Fibroblast of villous mesenchyme (primary cell): ENCODE results near the gene RBM22. TPM values are rescaled to one million over a fixed set of nuclear protein-coding genes. Genes with fewer than 3 reads are reported as not detected.

Source experiments
- DNase-seq: peaks from one replicate; pipeline ENCODE4 v3.0.0-alpha.2; 2010; ENCODE audit warnings: low read depth
- H3K4me3 ChIP-seq: 2 replicates; pipeline ENCODE4 v1.5.1; 2011; ENCODE audit warnings: low read depth, mild to moderate bottlenecking, low read length
- total RNA-seq: library from RNA; depleted of rRNA; stranded (reverse); fragments of >200 nt; gene quantifications from 2 replicates; pipeline ENCODE4 v1.2.3, GENCODE V29; 2012
- TF ChIP-seq, protein P1 (sequence below): IDR thresholded peaks from 2 replicates; pipeline ENCODE4 v1.5.1; 2012; ENCODE audit warnings: low read depth, mild to moderate bottlenecking, low read length; ENCODE audit not compliant: insufficient read depth

RBM22 gene
- total RNA-seq, 1 donor = 29.8 TPM

DNA sequence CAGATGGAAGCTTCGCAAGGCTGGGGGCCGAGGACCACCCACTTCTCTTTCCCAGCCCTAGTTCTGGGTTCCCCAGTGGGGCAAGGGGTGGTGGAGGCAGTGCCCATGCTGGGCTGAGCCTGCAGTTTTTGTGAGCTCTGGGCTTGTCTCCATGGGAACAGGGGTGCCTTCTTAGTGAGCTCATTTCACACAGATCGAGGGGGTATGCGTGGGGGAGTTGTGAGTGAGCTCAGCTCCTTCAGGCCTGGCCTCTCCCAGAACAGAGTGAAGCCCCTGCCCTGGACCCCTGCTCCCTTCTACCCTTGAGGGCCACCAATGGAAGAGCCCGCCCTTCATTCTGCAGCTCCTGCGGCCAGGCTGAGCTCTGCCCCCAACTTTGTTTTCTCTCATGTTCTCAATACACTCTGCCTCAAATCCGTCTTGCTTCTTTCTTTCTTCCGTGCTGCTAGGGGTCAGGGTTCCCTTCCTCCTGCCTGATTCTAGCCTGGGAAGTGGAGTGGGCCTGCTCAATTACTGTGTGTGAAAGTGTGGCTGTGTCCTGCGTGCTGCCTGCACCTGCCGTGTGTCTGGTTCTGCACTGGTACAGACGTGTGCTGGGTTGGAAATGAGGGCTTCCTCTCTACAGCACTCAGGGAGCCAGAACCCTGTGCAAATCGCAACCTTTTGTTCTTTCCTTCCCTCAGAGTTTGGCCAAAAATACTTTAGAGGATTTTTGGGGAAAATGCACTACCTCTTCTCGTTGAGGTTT is 48.8 kb downstream of the RBM22 start:
- DNase-seq = no peak
- TF ChIP-seq, protein P1, sequence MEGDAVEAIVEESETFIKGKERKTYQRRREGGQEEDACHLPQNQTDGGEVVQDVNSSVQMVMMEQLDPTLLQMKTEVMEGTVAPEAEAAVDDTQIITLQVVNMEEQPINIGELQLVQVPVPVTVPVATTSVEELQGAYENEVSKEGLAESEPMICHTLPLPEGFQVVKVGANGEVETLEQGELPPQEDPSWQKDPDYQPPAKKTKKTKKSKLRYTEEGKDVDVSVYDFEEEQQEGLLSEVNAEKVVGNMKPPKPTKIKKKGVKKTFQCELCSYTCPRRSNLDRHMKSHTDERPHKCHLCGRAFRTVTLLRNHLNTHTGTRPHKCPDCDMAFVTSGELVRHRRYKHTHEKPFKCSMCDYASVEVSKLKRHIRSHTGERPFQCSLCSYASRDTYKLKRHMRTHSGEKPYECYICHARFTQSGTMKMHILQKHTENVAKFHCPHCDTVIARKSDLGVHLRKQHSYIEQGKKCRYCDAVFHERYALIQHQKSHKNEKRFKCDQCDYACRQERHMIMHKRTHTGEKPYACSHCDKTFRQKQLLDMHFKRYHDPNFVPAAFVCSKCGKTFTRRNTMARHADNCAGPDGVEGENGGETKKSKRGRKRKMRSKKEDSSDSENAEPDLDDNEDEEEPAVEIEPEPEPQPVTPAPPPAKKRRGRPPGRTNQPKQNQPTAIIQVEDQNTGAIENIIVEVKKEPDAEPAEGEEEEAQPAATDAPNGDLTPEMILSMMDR = no peak
- H3K4me3 ChIP-seq = no peak overlapping the region

DNA sequence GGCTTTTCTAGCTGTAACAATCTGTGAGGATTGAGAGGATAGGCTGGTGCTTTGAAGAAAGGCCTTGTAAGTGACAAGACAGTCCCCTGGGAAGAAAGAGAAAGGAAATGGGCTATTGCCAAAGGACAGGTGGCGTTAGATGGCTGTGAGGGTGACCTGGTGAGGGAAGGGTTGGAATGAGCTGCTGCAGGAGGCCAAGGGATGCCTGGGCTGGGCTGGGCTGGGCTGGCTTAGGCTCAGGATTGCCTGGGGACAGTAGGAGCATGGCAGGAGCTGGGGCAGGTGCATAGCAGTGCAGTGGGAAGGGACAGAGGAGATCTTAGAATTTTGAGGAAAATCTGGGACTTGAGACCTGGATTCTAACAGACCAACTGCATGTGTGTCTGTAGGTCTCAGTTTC is 49.5 kb downstream of the RBM22 start:
- TF ChIP-seq, protein P1 = no peak
- no peak overlapping the region for H3K4me3 ChIP-seq
- no peak for DNase-seq

DNA sequence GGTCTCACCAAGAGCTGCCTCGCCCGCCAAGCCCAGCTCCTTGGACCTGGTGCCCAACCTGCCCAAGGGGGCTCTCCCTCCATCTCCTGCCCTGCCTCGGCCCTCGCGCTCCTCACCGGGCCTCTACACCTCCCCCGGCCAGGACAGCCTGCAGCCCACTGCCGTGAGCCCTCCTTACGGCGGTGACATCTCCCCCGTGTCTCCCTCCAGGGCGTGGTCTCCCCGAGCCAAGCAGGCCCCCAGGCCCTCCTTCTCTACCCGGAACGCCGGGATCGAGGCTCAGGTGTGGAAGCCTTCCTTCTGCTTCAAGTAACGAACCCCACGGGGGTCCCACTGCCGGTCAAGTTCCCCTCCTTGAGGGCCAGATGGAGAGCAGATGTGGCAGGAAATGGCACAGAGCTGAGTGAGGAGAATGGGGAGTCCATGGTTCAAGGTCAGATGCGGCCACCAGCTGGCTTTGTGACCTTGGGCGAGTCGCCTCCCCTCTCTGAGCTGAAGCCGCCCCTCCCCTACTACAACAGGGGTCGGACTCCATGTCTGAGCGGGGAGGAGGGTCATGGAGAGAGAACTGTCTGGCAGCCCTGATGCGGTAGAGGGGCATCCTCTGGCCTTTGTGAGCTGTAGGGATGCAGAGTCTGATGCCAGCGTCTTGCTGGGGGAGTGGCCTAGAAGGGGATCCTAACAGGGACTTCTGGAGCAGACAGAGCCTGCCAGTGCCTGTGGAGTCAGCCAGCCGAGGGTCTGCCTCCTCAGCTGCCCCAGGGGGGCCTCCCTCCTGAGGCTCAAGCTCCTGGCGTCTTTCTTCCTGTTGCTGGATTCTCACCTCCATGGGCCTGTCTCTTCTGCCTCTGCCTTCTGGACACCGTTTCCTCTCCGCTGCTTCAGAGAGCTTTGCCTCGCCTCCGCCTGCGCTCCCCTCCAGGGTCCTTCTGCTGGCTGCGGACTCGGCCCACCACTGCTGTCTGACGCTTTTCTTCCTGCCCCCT is 50.5 kb downstream of the RBM22 start:
- TF ChIP-seq, protein P1 = no peak
- DNase-seq = no peak
- no peak overlapping the region for H3K4me3 ChIP-seq

DNA sequence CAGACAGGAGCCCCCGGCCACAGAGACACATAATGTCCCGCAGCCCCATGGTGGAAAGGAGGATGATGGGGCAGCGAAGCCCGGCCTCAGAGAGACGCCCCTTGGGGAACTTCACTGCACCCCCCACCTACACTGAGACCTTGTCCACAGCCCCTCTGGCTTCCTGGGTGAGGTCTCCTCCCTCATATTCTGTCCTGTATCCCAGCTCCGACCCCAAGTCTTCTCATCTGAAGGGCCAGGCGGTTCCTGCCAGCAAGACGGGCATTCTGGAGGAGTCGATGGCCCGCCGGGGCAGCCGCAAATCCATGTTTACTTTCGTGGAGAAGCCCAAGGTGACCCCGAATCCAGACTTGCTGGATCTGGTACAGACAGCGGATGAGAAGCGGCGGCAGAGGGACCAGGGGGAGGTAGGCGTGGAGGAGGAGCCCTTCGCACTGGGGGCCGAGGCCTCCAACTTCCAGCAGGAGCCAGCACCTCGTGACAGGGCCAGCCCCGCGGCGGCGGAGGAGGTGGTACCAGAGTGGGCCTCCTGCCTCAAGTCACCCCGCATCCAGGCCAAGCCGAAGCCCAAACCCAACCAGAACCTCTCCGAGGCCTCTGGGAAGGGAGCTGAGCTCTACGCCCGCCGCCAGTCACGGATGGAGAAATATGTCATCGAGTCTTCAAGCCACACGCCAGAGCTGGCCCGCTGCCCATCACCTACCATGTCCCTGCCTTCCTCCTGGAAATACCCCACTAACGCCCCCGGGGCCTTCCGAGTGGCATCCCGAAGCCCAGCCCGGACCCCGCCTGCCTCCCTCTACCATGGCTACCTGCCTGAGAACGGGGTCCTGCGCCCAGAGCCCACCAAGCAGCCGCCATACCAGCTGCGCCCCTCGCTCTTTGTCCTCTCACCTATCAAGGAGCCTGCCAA is 51.5 kb downstream of the RBM22 start:
- TF ChIP-seq, protein P1 = no peak
- DNase-seq = no peak
- H3K4me3 ChIP-seq = no peak overlapping the region

DNA sequence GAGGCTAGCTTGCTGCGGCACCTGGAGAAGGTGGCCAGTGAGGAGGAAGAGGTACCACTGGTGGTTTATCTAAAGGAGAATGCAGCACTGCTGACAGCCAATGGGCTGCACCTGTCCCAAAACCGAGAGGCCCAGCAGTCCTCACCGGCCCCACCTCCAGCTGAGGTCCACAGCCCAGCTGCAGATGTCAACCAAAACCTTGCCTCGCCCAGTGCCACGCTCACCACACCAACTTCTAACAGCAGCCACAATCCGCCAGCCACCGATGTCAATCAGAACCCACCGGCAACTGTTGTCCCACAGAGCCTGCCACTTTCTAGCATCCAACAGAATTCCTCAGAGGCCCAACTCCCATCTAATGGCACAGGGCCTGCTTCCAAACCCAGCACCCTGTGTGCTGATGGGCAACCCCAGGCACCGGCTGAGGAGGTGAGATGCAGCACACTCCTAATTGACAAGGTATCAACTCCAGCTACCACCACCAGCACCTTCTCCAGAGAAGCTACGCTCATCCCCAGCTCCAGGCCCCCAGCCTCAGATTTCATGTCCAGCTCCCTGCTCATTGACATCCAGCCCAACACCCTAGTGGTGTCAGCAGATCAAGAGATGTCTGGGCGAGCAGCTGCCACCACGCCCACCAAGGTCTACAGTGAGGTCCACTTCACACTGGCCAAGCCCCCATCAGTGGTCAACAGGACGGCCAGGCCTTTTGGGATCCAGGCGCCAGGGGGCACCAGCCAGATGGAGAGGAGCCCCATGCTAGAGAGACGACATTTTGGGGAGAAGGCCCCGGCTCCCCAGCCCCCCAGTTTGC is 52.4 kb downstream of the RBM22 start:
- TF ChIP-seq, protein P1 = no peak
- H3K4me3 ChIP-seq = no peak overlapping the region
- no peak for DNase-seq
